H9 (cell line): ENCODE data around the gene PIM2. TPM values are rescaled to one million over a fixed set of nuclear protein-coding genes. Genes with fewer than 3 reads are reported as not detected.

Experiments
- DNase-seq: peaks from one replicate; pipeline ENCODE4 v3.0.0-alpha.2; 2017
- H2AFZ ChIP-seq: one replicate; pipeline ENCODE4 v1.6.1; 2013; ENCODE audit warnings: mild to moderate bottlenecking, low read length, control low read depth, moderate library complexity
- H2AK5ac ChIP-seq: 2 replicates; pipeline ENCODE4 v1.6.1; 2013; ENCODE audit warnings: low read length, control low read depth, mixed read lengths; ENCODE audit not compliant: insufficient read length
- H2BK120ac ChIP-seq: one replicate; pipeline ENCODE4 v1.6.1; 2013; ENCODE audit warnings: low read depth, mild to moderate bottlenecking, low read length, control low read depth, inconsistent platforms; ENCODE audit not compliant: poor library complexity, severe bottlenecking
- H2BK12ac ChIP-seq: 2 replicates; pipeline ENCODE4 v1.6.1; 2013; ENCODE audit warnings: low read length, control low read depth, mixed read lengths, low read depth; ENCODE audit not compliant: insufficient read length
- H2BK15ac ChIP-seq: 2 replicates; pipeline ENCODE4 v1.6.1; 2013; ENCODE audit warnings: low read depth, low read length, control low read depth
- H2BK20ac ChIP-seq: one replicate; pipeline ENCODE4 v1.6.1; 2013; ENCODE audit warnings: low read depth, mild to moderate bottlenecking, low read length, control low read depth, inconsistent platforms; ENCODE audit not compliant: poor library complexity, severe bottlenecking
- H2BK5ac ChIP-seq: 2 replicates; pipeline ENCODE4 v1.6.1; 2013; ENCODE audit warnings: low read length, control low read depth, mixed read lengths; ENCODE audit not compliant: insufficient read length
- H3K14ac ChIP-seq: 2 replicates; pipeline ENCODE4 v1.6.1; 2013; ENCODE audit warnings: low read length, control low read depth; ENCODE audit not compliant: insufficient read depth
- H3K18ac ChIP-seq: 2 replicates; pipeline ENCODE4 v1.6.1; 2013; ENCODE audit warnings: low read depth, mild to moderate bottlenecking, mixed read lengths, low read length, control low read depth; ENCODE audit not compliant: insufficient read length
- H3K23ac ChIP-seq: 2 replicates; pipeline ENCODE4 v1.6.1; 2013; ENCODE audit warnings: low read length, control low read depth, mixed read lengths, low read depth; ENCODE audit not compliant: insufficient read length
- H3K23me2 ChIP-seq: 2 replicates; pipeline ENCODE4 v1.6.1; 2013; ENCODE audit warnings: low read depth, mild to moderate bottlenecking, mixed read lengths, low read length, control low read depth; ENCODE audit not compliant: insufficient read length, poor library complexity, severe bottlenecking
- H3K27ac ChIP-seq: 2 replicates; pipeline ENCODE4 v1.5.1; 2013; ENCODE audit warnings: low read length, control low read depth, mixed read lengths, low read depth; ENCODE audit not compliant: insufficient read length
- H3K27me3 ChIP-seq: 2 replicates; pipeline ENCODE4 v1.6.1; 2013; ENCODE audit warnings: low read length, control low read depth, inconsistent platforms; ENCODE audit not compliant: insufficient read depth
- H3K4ac ChIP-seq: 2 replicates; pipeline ENCODE4 v1.6.1; 2013; ENCODE audit warnings: low read depth, mild to moderate bottlenecking, control low read depth, inconsistent platforms, low read length, moderate library complexity
- H3K4me1 ChIP-seq: 2 replicates; pipeline ENCODE4 v1.6.1; 2013; ENCODE audit warnings: low read length, control low read depth, inconsistent platforms; ENCODE audit not compliant: insufficient read depth
- H3K4me2 ChIP-seq: 2 replicates; pipeline ENCODE4 v1.6.1; 2013; ENCODE audit warnings: low read length, control low read depth, mixed read lengths; ENCODE audit not compliant: insufficient read length, insufficient read depth
- H3K56ac ChIP-seq: 2 replicates; pipeline ENCODE4 v1.6.1; 2013; ENCODE audit warnings: low read depth, mild to moderate bottlenecking, mixed read lengths, low read length, control low read depth; ENCODE audit not compliant: insufficient read length
- H3K79me1 ChIP-seq: 2 replicates; pipeline ENCODE4 v1.6.1; 2013; ENCODE audit warnings: low read depth, mild to moderate bottlenecking, moderate library complexity, low read length, control low read depth, inconsistent platforms; ENCODE audit not compliant: insufficient read depth, poor library complexity, severe bottlenecking
- H3K79me2 ChIP-seq: 2 replicates; pipeline ENCODE4 v1.6.1; 2013; ENCODE audit warnings: low read length, control low read depth, inconsistent platforms; ENCODE audit not compliant: insufficient read depth
- H3K9ac ChIP-seq: 2 replicates; pipeline ENCODE4 v1.6.1; 2013; ENCODE audit warnings: low read length, control low read depth, mixed read lengths; ENCODE audit not compliant: insufficient read length; ENCODE audit errors: extremely low read depth
- H3K9me3 ChIP-seq: one replicate; pipeline ENCODE4 v1.6.1; 2013; ENCODE audit warnings: low read depth, low read length, inconsistent platforms; ENCODE audit not compliant: control insufficient read depth
- H3T11ph ChIP-seq: one replicate; pipeline ENCODE4 v1.6.1; 2013; ENCODE audit warnings: mild to moderate bottlenecking, low read length, control low read depth, inconsistent platforms
- H4K20me1 ChIP-seq: one replicate; pipeline ENCODE4 v1.6.1; 2013; ENCODE audit not compliant: control insufficient read depth, insufficient read length, insufficient read depth
- H4K5ac ChIP-seq: 2 replicates; pipeline ENCODE4 v1.6.1; 2013; ENCODE audit warnings: low read depth, mild to moderate bottlenecking, mixed read lengths, low read length, control low read depth; ENCODE audit not compliant: insufficient read length
- H4K8ac ChIP-seq: replicated peaks from 2 replicates; pipeline ENCODE4 v1.6.1; 2013; ENCODE audit warnings: low read length, control low read depth, mixed read lengths, low read depth; ENCODE audit not compliant: insufficient read length
- H4K91ac ChIP-seq: 2 replicates; pipeline ENCODE4 v1.6.1; 2013; ENCODE audit warnings: low read depth, mild to moderate bottlenecking, moderate library complexity, mixed read lengths, low read length, control low read depth; ENCODE audit not compliant: insufficient read length
- H3K27ac Mint-ChIP-seq, 3 experiments: 2 replicates in 2 of 3; 3 replicates in 1 of 3; pipeline ENCODE4 v1.8.0; 2020 to 2021; ENCODE audit warnings: mixed read lengths in 3 of 3, mild to moderate bottlenecking in 1 of 3, moderate library complexity in 1 of 3
- H3K27me3 Mint-ChIP-seq: 2 replicates; pipeline ENCODE4 v1.8.0; 2021; ENCODE audit warnings: low read depth, mild to moderate bottlenecking, moderate library complexity, mixed read lengths
- H3K36me3 Mint-ChIP-seq, 3 experiments: 2 replicates in 2 of 3; 3 replicates in 1 of 3; pipeline ENCODE4 v1.8.0; 2020 to 2021; ENCODE audit warnings: low read depth in 3 of 3, mixed read lengths in 3 of 3; ENCODE audit not compliant: insufficient read depth in 1 of 3
- H3K4me1 Mint-ChIP-seq, 2 experiments: 2 replicates each; pipeline ENCODE4 v1.8.0; 2020; ENCODE audit warnings: mixed read lengths in 2 of 2
- H3K4me3 Mint-ChIP-seq, 2 experiments: 2 replicates in 1 of 2; 3 replicates in 1 of 2; pipeline ENCODE4 v1.8.0; 2020 to 2021; ENCODE audit warnings: mild to moderate bottlenecking in 2 of 2, mixed read lengths in 2 of 2, moderate library complexity in 1 of 2
- H3K9me3 Mint-ChIP-seq, 2 experiments: 2 replicates in 1 of 2; 3 replicates in 1 of 2; pipeline ENCODE4 v1.8.0; 2020; ENCODE audit warnings: mild to moderate bottlenecking in 2 of 2, mixed read lengths in 2 of 2, moderate library complexity in 1 of 2
- WGBS: extraction: QIAGEN DNeasy Blood & Tissue Kit; methylation state at CpG from one replicate; pipeline ENCODE4 v1.1.7; 2013; ENCODE audit warnings: missing lambda C conversion rate, low lambda C conversion rate, mixed read lengths; ENCODE audit not compliant: insufficient read length; ENCODE audit errors: extremely low coverage; 5-methylcytosine and 5-hydroxymethylcytosine counted together
- total RNA-seq: library from RNA; stranded (reverse); gene quantifications from 2 replicates; pipeline ENCODE4 v1.2.1, GENCODE V29; 2021
- TF ChIP-seq, protein P1 (sequence below): fragments of 200-600 bp; sonication (generic); conservative IDR thresholded peaks from 3 replicates; pipeline ENCODE4 v1.8.0; 2021; ENCODE audit warnings: antibody characterized with exemption, mild to moderate bottlenecking

PIM2 gene
- total RNA-seq, 1 experiment from 2014 or later = 163 TPM

DNA sequence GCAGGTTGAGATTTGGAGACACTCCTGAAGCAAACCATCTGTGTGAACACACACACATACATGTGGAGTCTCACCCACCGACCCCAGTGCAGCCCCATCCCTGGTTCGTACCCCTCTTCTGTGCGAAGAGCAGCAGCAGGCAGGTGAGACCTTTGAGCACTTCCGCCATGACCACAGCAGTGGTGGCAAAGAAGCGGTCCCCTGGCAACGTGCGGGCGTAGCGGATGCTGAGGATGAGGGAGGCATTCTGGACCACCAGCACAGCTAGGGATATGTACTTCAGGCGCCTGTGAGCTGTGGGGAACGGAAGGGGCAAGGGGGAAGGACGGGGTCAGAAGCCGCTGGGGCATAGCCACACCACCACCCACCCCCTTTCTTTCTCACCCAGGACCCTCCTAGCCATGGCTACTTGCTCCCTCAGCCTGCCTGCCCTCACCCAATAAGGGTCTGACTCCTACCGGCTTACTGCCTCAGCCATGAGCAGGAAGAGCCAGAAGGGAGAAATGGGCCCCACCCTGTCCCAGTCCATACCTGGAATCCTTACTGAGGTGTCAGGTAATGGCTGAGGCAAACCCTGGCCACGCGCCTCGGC, 9.0 kb downstream of the PIM2 start:
- Mint-ChIP-seq H3K9me3 (peaks cover 71 to 75% of the 10 kb centered on the region in 2 experiments), H3K36me3 (peaks cover 22 to 46% (median 42%) of the 10 kb centered on the region in 3 experiments), H3K27me3 (peaks cover 3% of the 10 kb centered on the region), H3K27ac (no peak overlapping the region), H3K4me1 (peaks cover 14 to 30% of the 10 kb centered on the region in 2 experiments), H3K4me3 (peak overlapping the region in 1 of 2 experiments; percentile 94; a peak in 1 of 5 replicates)
- no peak for DNase-seq
- Histone ChIP-seq H3K56ac (no peak overlapping the region), H4K20me1 (no peaks in the 10 kb centered on the region), H3K27me3 (no peaks in the 10 kb centered on the region), H3K4me1 (no peaks in the 10 kb centered on the region), H3K27ac (no peak overlapping the region), H4K8ac (no peak overlapping the region), H3K14ac (no peak overlapping the region; the same call in 1 of the 2 replicates), H4K5ac (no peak overlapping the region), H4K91ac (no peak overlapping the region), H3K9ac (no peak overlapping the region), H2AFZ (no peak overlapping the region), H2BK20ac (no peak overlapping the region), H3K23me2 (no peaks in the 10 kb centered on the region), H3T11ph (no peak overlapping the region), H2AK5ac (no peak overlapping the region), H2BK120ac (no peak overlapping the region), H2BK5ac (no peak overlapping the region), H2BK12ac (no peak overlapping the region), H3K18ac (no peak overlapping the region), H3K23ac (no peak overlapping the region), H3K4ac (no peak overlapping the region), H2BK15ac (no peak overlapping the region), H3K9me3 (no peaks in the 10 kb centered on the region), H3K4me2 (no peak overlapping the region), H3K79me2 (no peaks in the 10 kb centered on the region; the same call in 1 of the 2 replicates), H3K79me1 (no peaks in the 10 kb centered on the region)
- WGBS = no CpG with 5 or more reads among the region's 17 CpGs
- TF ChIP-seq, protein P1, sequence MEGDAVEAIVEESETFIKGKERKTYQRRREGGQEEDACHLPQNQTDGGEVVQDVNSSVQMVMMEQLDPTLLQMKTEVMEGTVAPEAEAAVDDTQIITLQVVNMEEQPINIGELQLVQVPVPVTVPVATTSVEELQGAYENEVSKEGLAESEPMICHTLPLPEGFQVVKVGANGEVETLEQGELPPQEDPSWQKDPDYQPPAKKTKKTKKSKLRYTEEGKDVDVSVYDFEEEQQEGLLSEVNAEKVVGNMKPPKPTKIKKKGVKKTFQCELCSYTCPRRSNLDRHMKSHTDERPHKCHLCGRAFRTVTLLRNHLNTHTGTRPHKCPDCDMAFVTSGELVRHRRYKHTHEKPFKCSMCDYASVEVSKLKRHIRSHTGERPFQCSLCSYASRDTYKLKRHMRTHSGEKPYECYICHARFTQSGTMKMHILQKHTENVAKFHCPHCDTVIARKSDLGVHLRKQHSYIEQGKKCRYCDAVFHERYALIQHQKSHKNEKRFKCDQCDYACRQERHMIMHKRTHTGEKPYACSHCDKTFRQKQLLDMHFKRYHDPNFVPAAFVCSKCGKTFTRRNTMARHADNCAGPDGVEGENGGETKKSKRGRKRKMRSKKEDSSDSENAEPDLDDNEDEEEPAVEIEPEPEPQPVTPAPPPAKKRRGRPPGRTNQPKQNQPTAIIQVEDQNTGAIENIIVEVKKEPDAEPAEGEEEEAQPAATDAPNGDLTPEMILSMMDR = no peak
